OCI-M1 (cell line): ENCODE data around the gene CMBL.
"Not testable (repeated sequence)": the region's sequence is repeated elsewhere in the genome, so short reads cannot be mapped to it uniquely, and the experiment has no call there.

ENCODE experiments used
- DNase-seq: peaks from one replicate; lab custom pipeline; 2025; lab: John Stamatoyannopoulos, UW

Gene CMBL

GRCh38 chr5:10307206-10308148 is at the start of gene CMBL:
Gene CMBL, minus strand, starts transcription at chr5:10307902. Its CDS starts 17,140 bp downstream, at chr5:10290762.
- DNase-seq: peak; percentile 89

GRCh38 chr5:10355071-10355889 is 47.6 kb upstream of the CMBL start:
- DNase-seq: peak; percentile 77

- DNase-seq: peak; percentile 81
These were observed 46.6 kb upstream of the CMBL start for GRCh38 chr5:10354048-10354872.

- peak; percentile 96 for DNase-seq
These were observed 45.7 kb upstream of the CMBL start, which contains the start of gene MARCHF6 for GRCh38 chr5:10353241-10354047. Gene MARCHF6, plus strand, starts transcription at chr5:10353695. Its CDS starts 204 bp downstream, at chr5:10353899.

- DNase-seq: peak; percentile 98
These were observed 44.9 kb upstream of the CMBL start for GRCh38 chr5:10352430-10353240.

GRCh38 chr5:10351919-10352318 is 44.2 kb upstream of the CMBL start:
- no peak for DNase-seq

- DNase-seq: peak; percentile 53
These were observed 43.6 kb upstream of the CMBL start for GRCh38 chr5:10351199-10351905.

- no peak for DNase-seq
These were observed 40.6 kb upstream of the CMBL start for GRCh38 chr5:10348258-10348657.

GRCh38 chr5:10344461-10345106 is 36.9 kb upstream of the CMBL start:
- DNase-seq: not testable (repeated sequence)

- no peak for DNase-seq
These were observed 35.8 kb upstream of the CMBL start for GRCh38 chr5:10343486-10343885.

- DNase-seq: no peak
These were observed 32.3 kb upstream of the CMBL start for GRCh38 chr5:10339958-10340357.

GRCh38 chr5:10339058-10339811 is 31.5 kb upstream of the CMBL start:
- DNase-seq: no peak

GRCh38 chr5:10338686-10339057 is 31.0 kb upstream of the CMBL start:
- DNase-seq: no peak

- DNase-seq: no peak
These were observed 30.3 kb upstream of the CMBL start for GRCh38 chr5:10337986-10338385.

GRCh38 chr5:10337107-10337506 is 29.4 kb upstream of the CMBL start:
- DNase-seq: no peak

GRCh38 chr5:10335711-10336470 is 28.2 kb upstream of the CMBL start:
- no peak for DNase-seq

GRCh38 chr5:10334831-10335230 is 27.1 kb upstream of the CMBL start:
- DNase-seq: peak; percentile 67
